Measurements from ENCODE around the gene SLAMF9. TPM values are rescaled to one million over a fixed set of nuclear protein-coding genes. Genes with fewer than 3 reads are reported as not detected.

SLAMF9 gene
- total RNA-seq, 1 experiment from 2014 or later = not detected

DNA sequence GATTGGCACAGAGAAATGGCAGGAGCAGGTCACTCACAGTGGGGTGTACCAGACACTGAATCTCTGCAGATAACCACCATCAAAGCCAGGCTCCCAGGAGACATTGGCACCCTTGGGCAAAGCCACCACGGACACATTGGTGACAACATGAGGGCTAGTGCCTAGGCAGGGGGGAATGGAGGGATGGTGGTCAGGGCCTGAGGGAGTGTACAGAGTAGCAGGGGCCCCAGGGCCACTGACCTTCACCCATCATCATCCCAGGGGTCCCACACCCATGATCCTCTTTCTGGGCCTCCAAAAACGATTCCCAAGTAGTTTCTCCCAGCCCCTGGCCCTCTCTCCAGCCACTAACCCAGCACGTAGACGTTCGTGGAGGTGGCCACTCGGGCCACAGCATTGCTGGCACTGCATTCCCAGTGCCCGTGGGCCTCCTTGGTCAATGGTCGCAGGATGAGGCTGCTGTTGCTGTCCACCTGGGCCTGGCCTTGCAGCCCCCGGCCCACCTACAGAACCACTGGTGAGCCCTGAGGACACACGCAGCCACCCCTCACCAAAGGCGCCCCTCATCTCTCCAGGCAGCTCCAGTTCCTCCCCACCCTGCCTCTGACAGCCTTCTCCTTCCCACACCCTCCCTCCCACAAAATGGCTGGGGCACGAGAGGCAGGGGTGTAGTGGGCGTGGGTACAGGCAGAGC lies 22.8 kb downstream of the SLAMF9 start:
- Histone ChIP-seq H2BK120ac (ENCODE audit: low read depth, low read length, poor library complexity, severe bottlenecking) (no peak overlapping the region), H3K79me1 (ENCODE audit: insufficient read depth, low read depth, low read length, poor library complexity, severe bottlenecking) (no peaks in the 10 kb centered on the region), H3K27ac (ENCODE audit: insufficient read length, low read depth, low read length) (no peak overlapping the region), H3K4ac (ENCODE audit: low read depth, low read length) (no peak overlapping the region), H3K56ac (ENCODE audit: insufficient read length, low read depth, low read length) (no peak overlapping the region), H4K20me1 (ENCODE audit: control insufficient read depth, insufficient read depth, insufficient read length) (no peaks in the 10 kb centered on the region), H3K9ac (ENCODE audit: extremely low read depth, insufficient read length, low read length) (no peak overlapping the region), H3K27me3 (ENCODE audit: insufficient read depth, low read length) (no peaks in the 10 kb centered on the region), H3K79me2 (ENCODE audit: insufficient read depth, low read length) (no peaks in the 10 kb centered on the region), H3K14ac (ENCODE audit: insufficient read depth, low read length) (no peak overlapping the region), H4K8ac (replicated peaks; ENCODE audit: insufficient read length, low read depth, low read length) (no peak overlapping the region), H2BK15ac (ENCODE audit: low read depth, low read length) (no peak overlapping the region), H4K5ac (ENCODE audit: insufficient read length, low read depth, low read length) (no peak overlapping the region), H4K91ac (ENCODE audit: insufficient read length, low read depth, low read length) (no peak overlapping the region), H2BK12ac (ENCODE audit: insufficient read length, low read depth, low read length) (no peak overlapping the region), H2BK5ac (ENCODE audit: insufficient read length, low read length) (no peak overlapping the region), H3K23ac (ENCODE audit: insufficient read length, low read depth, low read length) (no peak overlapping the region), H2AK5ac (ENCODE audit: insufficient read length, low read length) (no peak overlapping the region), H3K4me1 (ENCODE audit: insufficient read depth, low read length) (no peaks in the 10 kb centered on the region), H3K23me2 (ENCODE audit: insufficient read length, low read depth, low read length, poor library complexity, severe bottlenecking) (no peaks in the 10 kb centered on the region), H3T11ph (ENCODE audit: low read length) (no peak overlapping the region), H3K4me2 (ENCODE audit: insufficient read depth, insufficient read length, low read length) (no peak overlapping the region), H3K18ac (ENCODE audit: insufficient read length, low read depth, low read length) (no peak overlapping the region), H2BK20ac (ENCODE audit: low read depth, low read length, poor library complexity, severe bottlenecking) (no peak overlapping the region), H3K9me3 (ENCODE audit: control insufficient read depth, low read depth, low read length) (no peaks in the 10 kb centered on the region), H2AFZ (ENCODE audit: low read length) (no peak overlapping the region)
- H3K36me3 Mint-ChIP-seq (ENCODE audit: insufficient read depth in 1 of 3, low read depth in 3 of 3) = peaks cover 25 to 42% (median 39%) of the 10 kb centered on the region in 3 experiments
- no CpG with 5 or more reads among the region's 13 CpGs for WGBS (ENCODE audit: extremely low coverage, insufficient read length, low lambda C conversion rate)
- no peaks in the 10 kb centered on the region; a peak in 1 of 5 replicates for H3K9me3 Mint-ChIP-seq
- no peak for DNase-seq
- H3K4me3 Mint-ChIP-seq = no peak overlapping the region
- H3K4me1 Mint-ChIP-seq = peaks cover 8 to 11% of the 10 kb centered on the region in 2 experiments
- peak overlapping the region in 1 of 3 experiments; percentile 60; a peak in 1 of 7 replicates for H3K27ac Mint-ChIP-seq
- H3K27me3 Mint-ChIP-seq (ENCODE audit: low read depth) = no peaks in the 10 kb centered on the region; the same call in none of the 2 replicates
- TF ChIP-seq, protein P1, sequence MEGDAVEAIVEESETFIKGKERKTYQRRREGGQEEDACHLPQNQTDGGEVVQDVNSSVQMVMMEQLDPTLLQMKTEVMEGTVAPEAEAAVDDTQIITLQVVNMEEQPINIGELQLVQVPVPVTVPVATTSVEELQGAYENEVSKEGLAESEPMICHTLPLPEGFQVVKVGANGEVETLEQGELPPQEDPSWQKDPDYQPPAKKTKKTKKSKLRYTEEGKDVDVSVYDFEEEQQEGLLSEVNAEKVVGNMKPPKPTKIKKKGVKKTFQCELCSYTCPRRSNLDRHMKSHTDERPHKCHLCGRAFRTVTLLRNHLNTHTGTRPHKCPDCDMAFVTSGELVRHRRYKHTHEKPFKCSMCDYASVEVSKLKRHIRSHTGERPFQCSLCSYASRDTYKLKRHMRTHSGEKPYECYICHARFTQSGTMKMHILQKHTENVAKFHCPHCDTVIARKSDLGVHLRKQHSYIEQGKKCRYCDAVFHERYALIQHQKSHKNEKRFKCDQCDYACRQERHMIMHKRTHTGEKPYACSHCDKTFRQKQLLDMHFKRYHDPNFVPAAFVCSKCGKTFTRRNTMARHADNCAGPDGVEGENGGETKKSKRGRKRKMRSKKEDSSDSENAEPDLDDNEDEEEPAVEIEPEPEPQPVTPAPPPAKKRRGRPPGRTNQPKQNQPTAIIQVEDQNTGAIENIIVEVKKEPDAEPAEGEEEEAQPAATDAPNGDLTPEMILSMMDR (conservative IDR thresholded peaks at IDR 0.05) = no peak

Data from H9 (cell line).